HepG2 (cell line): ENCODE results near the gene ECHS1. TPM values are rescaled to one million over a fixed set of nuclear protein-coding genes. Genes with fewer than 3 reads are reported as not detected.
A peak's percentile ranks its signal among the peaks of the same experiment; 100 is the strongest.

Source experiments
- AFF4 ChIP-seq: sonication (generic); formaldehyde crosslinking; IDR thresholded peaks from 2 replicates; pipeline ENCODE4 v1.4.0; 2020; ENCODE audit warnings: missing genetic modification reagents
- ATF7 ChIP-seq, 2 experiments: fragments of 450-650 bp in 1 of 2; sonication (generic) in 1 of 2; formaldehyde crosslinking in 1 of 2; IDR thresholded peaks; 2 replicates each; pipeline versions ENCODE4 v1.4.0 to v1.6.1; 2016 to 2020; ENCODE audit warnings: antibody characterized with exemption in 1 of 2, mild to moderate bottlenecking in 1 of 2, missing genetic modification reagents in 1 of 2
- HOXA7 ChIP-seq: sonication (generic); formaldehyde crosslinking; IDR thresholded peaks from 2 replicates; pipeline ENCODE4 v1.8.1; 2022; ENCODE audit warnings: mild to moderate bottlenecking, missing genetic modification reagents, moderate library complexity
- KDM1A ChIP-seq: IDR thresholded peaks from 2 replicates; pipeline ENCODE4 v1.6.1; 2016; ENCODE audit warnings: missing compliant biosample characterization
- PTBP1 ChIP-seq: fragments of 200-400 bp; formaldehyde crosslinking; IDR thresholded peaks from 2 replicates; pipeline ENCODE4 v1.6.1; 2018; ENCODE audit warnings: low read length, low read depth; ENCODE audit not compliant: poor library complexity, severe bottlenecking
- RFXANK ChIP-seq: IDR thresholded peaks from 2 replicates; pipeline ENCODE4 v1.6.1; 2016
- SMC3 ChIP-seq: IDR thresholded peaks from 2 replicates; pipeline ENCODE4 v1.6.1; 2011; ENCODE audit warnings: low read length, improper control_type of control experiment
- SOX13 ChIP-seq, 3 experiments: fragments of 450-650 bp in 1 of 3; sonication (generic) in 1 of 3; formaldehyde crosslinking in 1 of 3; IDR thresholded peaks in 2 of 3; conservative IDR thresholded peaks in 1 of 3; 2 replicates each; pipeline versions ENCODE4 v1.5.0 to v1.6.1; 2016 to 2020; ENCODE audit warnings: antibody characterized with exemption in 1 of 3, mild to moderate bottlenecking in 1 of 3, missing compliant biosample characterization in 1 of 3, missing genetic modification reagents in 1 of 3, moderate library complexity in 1 of 3
- TBX3 ChIP-seq: fragments of 450-650 bp; IDR thresholded peaks from 2 replicates; pipeline ENCODE4 v1.6.1; 2017; ENCODE audit warnings: antibody characterized with exemption, mild to moderate bottlenecking, inconsistent platforms, borderline replicate concordance
- ZBTB7A ChIP-seq: sonication (generic); formaldehyde crosslinking; IDR thresholded peaks from 2 replicates; pipeline ENCODE4 v1.8.0; 2022; ENCODE audit warnings: mild to moderate bottlenecking, missing genetic modification reagents
- ZFP37 ChIP-seq: sonication (generic); formaldehyde crosslinking; IDR thresholded peaks from 2 replicates; pipeline ENCODE4 v1.4.0; 2020; ENCODE audit warnings: missing genetic modification reagents, borderline replicate concordance
- ZNF251 ChIP-seq: sonication (generic); formaldehyde crosslinking; IDR thresholded peaks from 2 replicates; pipeline ENCODE4 v1.9.0; 2021; ENCODE audit warnings: mild to moderate bottlenecking, missing genetic modification reagents
- ZNF274 ChIP-seq: sonication (generic); formaldehyde crosslinking; IDR thresholded peaks from 2 replicates; pipeline ENCODE4 v1.5.1; 2020; ENCODE audit warnings: mild to moderate bottlenecking, missing genetic modification reagents
- ZNF33A ChIP-seq: sonication (generic); formaldehyde crosslinking; IDR thresholded peaks from 2 replicates; pipeline ENCODE4 v1.5.1; 2020; ENCODE audit warnings: missing genetic modification reagents, mild to moderate bottlenecking, moderate library complexity, borderline replicate concordance
- ZNF431 ChIP-seq: sonication (generic); formaldehyde crosslinking; IDR thresholded peaks from 2 replicates; pipeline ENCODE4 v1.9.0; 2022; ENCODE audit warnings: missing genetic modification reagents, low read depth, mild to moderate bottlenecking, borderline replicate concordance
- ZNF556 ChIP-seq: sonication (generic); formaldehyde crosslinking; IDR thresholded peaks from 2 replicates; pipeline ENCODE4 v1.4.0; 2020; ENCODE audit warnings: mild to moderate bottlenecking, missing genetic modification reagents, borderline replicate concordance
- ZSCAN30 ChIP-seq: sonication (generic); formaldehyde crosslinking; IDR thresholded peaks from 2 replicates; pipeline ENCODE4 v1.5.0; 2020; ENCODE audit warnings: mild to moderate bottlenecking, missing genetic modification reagents
- polyA plus RNA-seq, 8 experiments: library from polyadenylated mRNA; depleted of rRNA in 3 of 8; stranded (reverse) in 7 of 8; unstranded in 1 of 8; fragments of >200 nt; fragmentation: Illumina TruSeq in 4 of 8; extraction: Trizol in 4 of 8; gene quantifications; 2 replicates each; pipeline versions ENCODE4 v1.2.1 to v1.2.3, GENCODE V29; 2011 to 2016; ENCODE audit warnings: low read depth in 4 of 8, missing spikeins in 1 of 8, mixed read lengths in 1 of 8; ENCODE audit not compliant: insufficient read depth in 1 of 8
- total RNA-seq, 5 experiments: library from RNA; depleted of rRNA; stranded (reverse); fragments of >200 nt; fragmentation: Illumina TruSeq; extraction: Trizol; gene quantifications; 2 replicates each; pipeline ENCODE4 v1.2.3, GENCODE V29; 2016; ENCODE audit warnings: low read depth in 1 of 5
- TF ChIP-seq, protein P1 (sequence below): sonication (generic); formaldehyde crosslinking; conservative IDR thresholded peaks from 2 replicates; pipeline ENCODE4 v1.8.0; 2022; ENCODE audit warnings: mild to moderate bottlenecking, moderate library complexity, missing genetic modification reagents
- TF ChIP-seq, protein P2 (sequence below): sonication (generic); formaldehyde crosslinking; IDR thresholded peaks from 2 replicates; pipeline ENCODE4 v1.4.0; 2020; ENCODE audit warnings: missing genetic modification reagents, low read depth, mild to moderate bottlenecking, borderline replicate concordance
- TF ChIP-seq, protein P3 (sequence below): sonication (generic); formaldehyde crosslinking; conservative IDR thresholded peaks from 2 replicates; pipeline ENCODE4 v1.8.0; 2022; ENCODE audit warnings: low read depth, missing genetic modification reagents

Gene ECHS1
- total and polyA plus RNA-seq, 2 of the 13 experiments (the other 11 are each of a cell fraction or from before 2014, with no cell fraction given): 32.7 to 195 TPM

GRCh38 chr10:133373174-133374090, at the start of gene ECHS1 (continued):
- TF ChIP-seq, protein P1, sequence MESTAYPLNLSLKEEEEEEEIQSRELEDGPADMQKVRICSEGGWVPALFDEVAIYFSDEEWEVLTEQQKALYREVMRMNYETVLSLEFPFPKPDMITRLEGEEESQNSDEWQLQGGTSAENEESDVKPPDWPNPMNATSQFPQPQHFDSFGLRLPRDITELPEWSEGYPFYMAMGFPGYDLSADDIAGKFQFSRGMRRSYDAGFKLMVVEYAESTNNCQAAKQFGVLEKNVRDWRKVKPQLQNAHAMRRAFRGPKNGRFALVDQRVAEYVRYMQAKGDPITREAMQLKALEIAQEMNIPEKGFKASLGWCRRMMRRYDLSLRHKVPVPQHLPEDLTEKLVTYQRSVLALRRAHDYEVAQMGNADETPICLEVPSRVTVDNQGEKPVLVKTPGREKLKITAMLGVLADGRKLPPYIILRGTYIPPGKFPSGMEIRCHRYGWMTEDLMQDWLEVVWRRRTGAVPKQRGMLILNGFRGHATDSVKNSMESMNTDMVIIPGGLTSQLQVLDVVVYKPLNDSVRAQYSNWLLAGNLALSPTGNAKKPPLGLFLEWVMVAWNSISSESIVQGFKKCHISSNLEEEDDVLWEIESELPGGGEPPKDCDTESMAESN (CRISPR knock-in tag): no peak
- TF ChIP-seq ZNF431: no peak
- TF ChIP-seq ZNF556 (CRISPR knock-in tag): no peak
- no peak for TF ChIP-seq ZSCAN30
- no peak for TF ChIP-seq ATF7 (IDR thresholded peaks at IDR 0.05)
- TF ChIP-seq ATF7 (CRISPR knock-in tag; IDR thresholded peaks at IDR 0.05): no peak
- TF ChIP-seq ZBTB7A (CRISPR knock-in tag): no peak
- TF ChIP-seq, protein P2, sequence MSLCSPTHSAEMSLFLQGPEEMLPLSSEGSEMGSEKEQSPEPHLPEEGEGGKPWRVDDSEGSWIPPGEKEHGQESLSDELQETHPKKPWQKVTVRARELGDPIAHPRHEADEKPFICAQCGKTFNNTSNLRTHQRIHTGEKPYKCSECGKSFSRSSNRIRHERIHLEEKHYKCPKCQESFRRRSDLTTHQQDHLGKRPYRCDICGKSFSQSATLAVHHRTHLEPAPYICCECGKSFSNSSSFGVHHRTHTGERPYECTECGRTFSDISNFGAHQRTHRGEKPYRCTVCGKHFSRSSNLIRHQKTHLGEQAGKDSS (CRISPR knock-in tag): 0 out of 2 replicates have a peak, but pooled peaks have one; percentile 56
- TF ChIP-seq, protein P3, sequence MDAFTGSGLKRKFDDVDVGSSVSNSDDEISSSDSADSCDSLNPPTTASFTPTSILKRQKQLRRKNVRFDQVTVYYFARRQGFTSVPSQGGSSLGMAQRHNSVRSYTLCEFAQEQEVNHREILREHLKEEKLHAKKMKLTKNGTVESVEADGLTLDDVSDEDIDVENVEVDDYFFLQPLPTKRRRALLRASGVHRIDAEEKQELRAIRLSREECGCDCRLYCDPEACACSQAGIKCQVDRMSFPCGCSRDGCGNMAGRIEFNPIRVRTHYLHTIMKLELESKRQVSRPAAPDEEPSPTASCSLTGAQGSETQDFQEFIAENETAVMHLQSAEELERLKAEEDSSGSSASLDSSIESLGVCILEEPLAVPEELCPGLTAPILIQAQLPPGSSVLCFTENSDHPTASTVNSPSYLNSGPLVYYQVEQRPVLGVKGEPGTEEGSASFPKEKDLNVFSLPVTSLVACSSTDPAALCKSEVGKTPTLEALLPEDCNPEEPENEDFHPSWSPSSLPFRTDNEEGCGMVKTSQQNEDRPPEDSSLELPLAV (CRISPR knock-in tag): no peak
- no peak for TF ChIP-seq TBX3
- no peak for TF ChIP-seq RFXANK (CRISPR knock-in tag)
- TF ChIP-seq AFF4 (CRISPR knock-in tag): no peak
- no peak for TF ChIP-seq KDM1A (CRISPR knock-in tag)
- no peak for TF ChIP-seq HOXA7 (CRISPR knock-in tag)
- no peak for TF ChIP-seq PTBP1
- TF ChIP-seq SOX13 (IDR thresholded peaks at IDR 0.05): no peak
- peak in 1 of 2 experiments; percentile 14; a peak in 1 of 4 replicates for TF ChIP-seq SOX13 (CRISPR knock-in tag; conservative IDR thresholded peaks at IDR 0.05 in 1 of 2, IDR thresholded peaks at IDR 0.05 in 1 of 2)
- no peak for TF ChIP-seq ZNF33A (CRISPR knock-in tag)
- no peak for TF ChIP-seq SMC3
- no peak for TF ChIP-seq ZFP37
- no peak for TF ChIP-seq ZNF251 (CRISPR knock-in tag)
- TF ChIP-seq ZNF274 (CRISPR knock-in tag): 0 out of 2 replicates have a peak, but pooled peaks have one; percentile 28
